Immature natural killer cell (primary cell): Measurements from ENCODE around the gene IRF2. TPM values are rescaled to one million over a fixed set of nuclear protein-coding genes. Genes with fewer than 3 reads are reported as not detected.
A peak's percentile ranks its signal among the peaks of the same experiment; 100 is the strongest.

ENCODE experiments used
- DNase-seq, 3 donors: peaks; one replicate each; pipeline ENCODE4 v3.0.0; 2022; ENCODE audit warnings: mixed read lengths in 1 of 3
- H3K27ac Mint-ChIP-seq, 6 donors: one replicate each; pipeline ENCODE4 v1.8.0; 2020; ENCODE audit warnings: mixed read lengths in 6 of 6, mild to moderate bottlenecking in 5 of 6, inconsistent platforms in 4 of 6, moderate library complexity in 3 of 6
- H3K27me3 Mint-ChIP-seq, 3 donors: one replicate each; pipeline ENCODE4 v1.8.0; 2020 to 2021; ENCODE audit warnings: low read depth in 3 of 3, mild to moderate bottlenecking in 3 of 3, mixed read lengths in 3 of 3, moderate library complexity in 3 of 3, inconsistent platforms in 1 of 3
- H3K36me3 Mint-ChIP-seq, 3 donors: one replicate each; pipeline ENCODE4 v1.8.0; 2020; ENCODE audit warnings: mixed read lengths in 3 of 3, inconsistent platforms in 2 of 3, mild to moderate bottlenecking in 2 of 3
- H3K4me1 Mint-ChIP-seq, 2 donors: one replicate each; pipeline ENCODE4 v1.8.0; 2020; ENCODE audit warnings: inconsistent platforms in 2 of 2, mild to moderate bottlenecking in 2 of 2, mixed read lengths in 2 of 2, moderate library complexity in 1 of 2
- H3K4me3 Mint-ChIP-seq, 5 donors: one replicate each; pipeline ENCODE4 v1.8.0; 2020; ENCODE audit warnings: mild to moderate bottlenecking in 5 of 5, mixed read lengths in 5 of 5, inconsistent platforms in 3 of 5, moderate library complexity in 3 of 5
- H3K9me3 Mint-ChIP-seq, 6 donors: one replicate each; pipeline ENCODE4 v1.8.0; 2020; ENCODE audit warnings: mild to moderate bottlenecking in 6 of 6, mixed read lengths in 6 of 6, inconsistent platforms in 4 of 6, moderate library complexity in 3 of 6
- polyA plus RNA-seq, 3 donors: library from polyadenylated mRNA; unstranded; fragments of 300-500 nt; fragmentation: Illumina TruSeq; gene quantifications; one replicate each; pipeline ENCODE4 v1.2.3, GENCODE V29; 2021

Gene IRF2
- polyA plus RNA-seq, 3 donors from 2014 or later, result 68.5 to 103 (median 76.9) TPM

- Mint-ChIP-seq H3K4me1 (peaks cover 43 to 57% of the 10 kb centered on the region in 2 donors), H3K27me3 (peaks cover 0 to 2% (median 0%) of the 10 kb centered on the region in 3 donors), H3K36me3 (no peaks in the 10 kb centered on the region), H3K9me3 (no peaks in the 10 kb centered on the region), H3K27ac (no peak overlapping the region), H3K4me3 (no peak overlapping the region)
- no peak for DNase-seq
These were observed 111.1 kb downstream of the IRF2 start for GRCh38 chr4:184363258-184363657.

- peaks cover 0 to 2% (median 0%) of the 10 kb centered on the region in 3 donors for H3K27me3 Mint-ChIP-seq
- H3K4me3 Mint-ChIP-seq, result no peak overlapping the region
- no peak overlapping the region for H3K27ac Mint-ChIP-seq
- no peak for DNase-seq
- peaks cover 39 to 50% of the 10 kb centered on the region in 2 donors for H3K4me1 Mint-ChIP-seq
- no peaks in the 10 kb centered on the region for H3K9me3 Mint-ChIP-seq
- H3K36me3 Mint-ChIP-seq, result no peaks in the 10 kb centered on the region
These were observed 112.0 kb downstream of the IRF2 start for GRCh38 chr4:184362396-184362795.

- Mint-ChIP-seq H3K27ac (peak overlapping the region in 1 of 6 donors; percentile 3), H3K9me3 (no peaks in the 10 kb centered on the region), H3K4me3 (no peak overlapping the region), H3K27me3 (no peaks in the 10 kb centered on the region), H3K36me3 (no peaks in the 10 kb centered on the region), H3K4me1 (peaks cover 34 to 40% of the 10 kb centered on the region in 2 donors)
- no peak for DNase-seq
These were observed 112.9 kb downstream of the IRF2 start for GRCh38 chr4:184361443-184361842.

- H3K9me3 Mint-ChIP-seq, result no peaks in the 10 kb centered on the region
- H3K36me3 Mint-ChIP-seq, result no peaks in the 10 kb centered on the region
- no peak overlapping the region for H3K27ac Mint-ChIP-seq
These were observed 114.5 kb downstream of the IRF2 start for GRCh38 chr4:184359888-184360287.

GRCh38 chr4:184358521-184359232 lies 115.7 kb downstream of the IRF2 start:
- peaks cover 0 to 3% (median 2%) of the 10 kb centered on the region in 3 donors for H3K27me3 Mint-ChIP-seq
- DNase-seq, result no peak
- H3K4me3 Mint-ChIP-seq, result no peak overlapping the region
- H3K4me1 Mint-ChIP-seq, result peaks cover 26 to 31% of the 10 kb centered on the region in 2 donors
- H3K27ac Mint-ChIP-seq, result no peak overlapping the region
- no peaks in the 10 kb centered on the region for H3K36me3 Mint-ChIP-seq
- H3K9me3 Mint-ChIP-seq, result no peaks in the 10 kb centered on the region

More at GRCh38 chr4:184359888-184360287, 114.5 kb downstream of the IRF2 start:
- H3K4me3 Mint-ChIP-seq, result no peak overlapping the region
- H3K4me1 Mint-ChIP-seq, result peaks cover 31 to 33% of the 10 kb centered on the region in 2 donors
- no peak for DNase-seq
- peaks cover 0 to 3% (median 2%) of the 10 kb centered on the region in 3 donors for H3K27me3 Mint-ChIP-seq

GRCh38 chr4:184357772-184358171 lies 116.6 kb downstream of the IRF2 start:
- Mint-ChIP-seq H3K27ac (peak overlapping the region in 2 of 6 donors; percentile 44 to 54), H3K36me3 (no peaks in the 10 kb centered on the region), H3K9me3 (no peaks in the 10 kb centered on the region), H3K27me3 (peaks cover 2 to 4% (median 3%) of the 10 kb centered on the region in 3 donors), H3K4me1 (peaks cover 33 to 34% of the 10 kb centered on the region in 2 donors), H3K4me3 (no peak overlapping the region)
- no peak for DNase-seq

GRCh38 chr4:184357165-184357564 lies 117.2 kb downstream of the IRF2 start:
- H3K4me1 Mint-ChIP-seq, result peaks cover 28 to 34% of the 10 kb centered on the region in 2 donors
- peak overlapping the region in 2 of 6 donors; percentile 5 to 77 for H3K27ac Mint-ChIP-seq
- no peaks in the 10 kb centered on the region for H3K36me3 Mint-ChIP-seq
- no peak overlapping the region for H3K4me3 Mint-ChIP-seq
- H3K9me3 Mint-ChIP-seq, result no peaks in the 10 kb centered on the region
- DNase-seq, result no peak
- peaks cover 2 to 4% (median 3%) of the 10 kb centered on the region in 3 donors for H3K27me3 Mint-ChIP-seq

- DNase-seq, result no peak
- peak overlapping the region in 3 of 6 donors; percentile 43 to 77 (median 57) for H3K27ac Mint-ChIP-seq
- peaks cover 2 to 4% (median 3%) of the 10 kb centered on the region in 3 donors for H3K27me3 Mint-ChIP-seq
- H3K9me3 Mint-ChIP-seq, result no peaks in the 10 kb centered on the region
- H3K36me3 Mint-ChIP-seq, result no peaks in the 10 kb centered on the region
- H3K4me3 Mint-ChIP-seq, result no peak overlapping the region
- peaks cover 28 to 37% of the 10 kb centered on the region in 2 donors for H3K4me1 Mint-ChIP-seq
These were observed 118.0 kb downstream of the IRF2 start for GRCh38 chr4:184356366-184356765.

- peak overlapping the region in 5 of 6 donors; percentile 10 to 78 (median 68) for H3K27ac Mint-ChIP-seq
- H3K36me3 Mint-ChIP-seq, result no peaks in the 10 kb centered on the region
- no peak overlapping the region for H3K4me3 Mint-ChIP-seq
- no peaks in the 10 kb centered on the region for H3K9me3 Mint-ChIP-seq
- DNase-seq, result no peak
- peaks cover 28 to 37% of the 10 kb centered on the region in 2 donors for H3K4me1 Mint-ChIP-seq
- peaks cover 2 to 4% (median 3%) of the 10 kb centered on the region in 3 donors for H3K27me3 Mint-ChIP-seq
These were observed 118.5 kb downstream of the IRF2 start for GRCh38 chr4:184355857-184356256.

GRCh38 chr4:184355111-184355604 lies 119.2 kb downstream of the IRF2 start:
- Mint-ChIP-seq H3K27me3 (peaks cover 2 to 4% (median 3%) of the 10 kb centered on the region in 3 donors), H3K4me3 (peak overlapping the region in 4 of 5 donors; percentile 8 to 38 (median 34)), H3K9me3 (no peaks in the 10 kb centered on the region), H3K36me3 (no peaks in the 10 kb centered on the region), H3K4me1 (peaks cover 28 to 37% of the 10 kb centered on the region in 2 donors), H3K27ac (peak overlapping the region; percentile 46 to 84 (median 72))
- peak; percentile 27 to 54 (median 46) for DNase-seq

GRCh38 chr4:184352891-184353290 lies 121.5 kb downstream of the IRF2 start:
- peaks cover 37 to 52% of the 10 kb centered on the region in 2 donors for H3K4me1 Mint-ChIP-seq
- H3K27me3 Mint-ChIP-seq, result peaks cover 2 to 4% (median 3%) of the 10 kb centered on the region in 3 donors
- H3K4me3 Mint-ChIP-seq, result peak overlapping the region in 1 of 5 donors; percentile 47
- H3K27ac Mint-ChIP-seq, result peak overlapping the region in 2 of 6 donors; percentile 10 to 37
- no peaks in the 10 kb centered on the region for H3K36me3 Mint-ChIP-seq
- no peaks in the 10 kb centered on the region for H3K9me3 Mint-ChIP-seq
- no peak for DNase-seq

- Mint-ChIP-seq H3K4me1 (peaks cover 48 to 63% of the 10 kb centered on the region in 2 donors), H3K9me3 (no peaks in the 10 kb centered on the region), H3K27me3 (peaks cover 3 to 4% (median 3%) of the 10 kb centered on the region in 3 donors), H3K27ac (no peak overlapping the region), H3K36me3 (no peaks in the 10 kb centered on the region), H3K4me3 (no peak overlapping the region)
- DNase-seq, result no peak
These were observed 122.5 kb downstream of the IRF2 start for GRCh38 chr4:184351560-184352451.

- Mint-ChIP-seq H3K4me3 (no peak overlapping the region), H3K27ac (no peak overlapping the region), H3K36me3 (no peaks in the 10 kb centered on the region), H3K4me1 (peaks cover 51 to 70% of the 10 kb centered on the region in 2 donors), H3K27me3 (peaks cover 3 to 4% (median 3%) of the 10 kb centered on the region in 3 donors), H3K9me3 (no peaks in the 10 kb centered on the region)
- no peak for DNase-seq
These were observed 123.4 kb downstream of the IRF2 start for GRCh38 chr4:184350964-184351363.
